ENCODE measurements around the gene PCNX2. TPM values are rescaled to one million over a fixed set of nuclear protein-coding genes. Genes with fewer than 3 reads are reported as not detected.

The PCNX2 gene
- total RNA-seq, 3 donors from 2014 or later, result 6.0 to 11.3 (median 8.5) TPM

DNA sequence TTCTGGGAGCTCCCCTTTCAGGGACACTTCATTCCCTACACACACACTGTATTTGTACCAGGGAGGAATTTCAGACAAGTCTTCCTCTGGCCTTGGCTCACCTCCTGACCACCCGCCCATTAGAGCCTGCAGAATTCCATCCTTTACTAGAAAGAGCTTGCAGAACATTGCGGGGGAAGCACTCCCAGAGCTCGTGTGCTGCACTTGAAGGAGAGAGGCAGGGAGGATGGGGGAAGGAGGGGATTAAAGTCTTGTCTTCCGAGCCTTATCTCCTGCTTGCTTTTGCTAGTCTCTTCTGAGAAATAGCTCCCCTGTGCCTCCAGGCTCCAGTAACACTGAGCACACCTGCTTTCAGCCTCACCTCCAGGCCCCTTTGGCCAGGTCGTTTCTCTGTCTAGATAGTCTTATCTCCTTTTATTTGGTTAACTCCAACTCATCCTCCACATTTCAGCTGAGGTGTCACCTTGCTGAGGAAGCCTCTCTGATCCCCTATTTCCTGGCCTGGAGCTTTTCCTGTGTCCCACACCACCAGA is 62.0 kb downstream of the PCNX2 start:
- intact Hi-C loops (cut with DNase I, micrococcal nuclease), result no loop called here
- no peak for ATAC-seq
- no peak for TF ChIP-seq CTCF (IDR thresholded peaks at IDR 0.05)
- no peak overlapping the region for H3K4me3 ChIP-seq
- no peaks in the 10 kb centered on the region for H3K4me1 ChIP-seq (ENCODE audit: low read depth)
- H3K9me3 ChIP-seq, result no peaks in the 10 kb centered on the region
- no peaks in the 10 kb centered on the region for H3K36me3 ChIP-seq (ENCODE audit: low read depth)
- no peak for DNase-seq

GRCh38 chr1:233230011-233230410 is 65.5 kb downstream of the PCNX2 start:
- TF ChIP-seq CTCF (IDR thresholded peaks at IDR 0.05), result no peak
- DNase-seq (no peak), ATAC-seq (no peak)
- Histone ChIP-seq H3K4me3 (no peak overlapping the region), H3K9me3 (no peaks in the 10 kb centered on the region), H3K36me3 (ENCODE audit: low read depth) (no peaks in the 10 kb centered on the region), H3K4me1 (ENCODE audit: low read depth) (no peaks in the 10 kb centered on the region)
- intact Hi-C loops (cut with DNase I, micrococcal nuclease), result no loop called here

GRCh38 chr1:233229288-233229687 is 66.2 kb downstream of the PCNX2 start:
- ATAC-seq (no peak), DNase-seq (no peak)
- intact Hi-C loops (cut with DNase I, micrococcal nuclease), result no loop called here
- no peak for TF ChIP-seq CTCF (IDR thresholded peaks at IDR 0.05)
- no peaks in the 10 kb centered on the region for H3K9me3 ChIP-seq
- H3K4me3 ChIP-seq, result no peak overlapping the region
- H3K4me1 ChIP-seq (ENCODE audit: low read depth), result no peaks in the 10 kb centered on the region
- no peaks in the 10 kb centered on the region for H3K36me3 ChIP-seq (ENCODE audit: low read depth)

DNA sequence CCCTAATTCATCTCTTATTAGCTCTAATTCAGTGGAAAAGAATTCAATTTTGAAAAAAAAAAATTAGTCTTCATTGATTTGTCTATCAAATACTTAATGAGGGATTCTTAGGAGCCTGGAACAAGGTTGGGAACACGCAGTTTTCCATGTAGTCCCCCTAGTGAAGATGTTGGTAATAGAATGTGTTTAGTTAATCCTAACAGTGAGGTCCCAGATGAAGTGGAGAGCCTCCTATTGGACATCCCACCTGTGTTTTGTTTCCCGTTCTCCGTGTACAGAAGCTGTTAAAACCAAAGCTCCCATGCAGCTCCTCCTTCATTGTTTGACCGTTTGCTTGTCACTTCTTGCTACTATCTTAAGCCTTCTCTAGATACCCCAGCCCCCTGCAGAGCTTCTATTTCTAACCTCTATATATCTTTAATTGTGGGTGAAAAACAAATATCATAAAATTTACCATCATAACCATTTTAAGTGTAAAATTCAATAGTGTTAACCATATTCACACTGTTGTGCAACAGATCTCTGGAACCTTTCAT is 67.5 kb downstream of the PCNX2 start:
- Histone ChIP-seq H3K4me3 (no peak overlapping the region), H3K9me3 (no peaks in the 10 kb centered on the region), H3K36me3 (ENCODE audit: low read depth) (no peaks in the 10 kb centered on the region), H3K4me1 (ENCODE audit: low read depth) (no peaks in the 10 kb centered on the region)
- ATAC-seq, result no peak
- no peak for DNase-seq
- intact Hi-C loops (cut with DNase I, micrococcal nuclease), result no loop called here
- TF ChIP-seq CTCF (IDR thresholded peaks at IDR 0.05), result no peak

DNA sequence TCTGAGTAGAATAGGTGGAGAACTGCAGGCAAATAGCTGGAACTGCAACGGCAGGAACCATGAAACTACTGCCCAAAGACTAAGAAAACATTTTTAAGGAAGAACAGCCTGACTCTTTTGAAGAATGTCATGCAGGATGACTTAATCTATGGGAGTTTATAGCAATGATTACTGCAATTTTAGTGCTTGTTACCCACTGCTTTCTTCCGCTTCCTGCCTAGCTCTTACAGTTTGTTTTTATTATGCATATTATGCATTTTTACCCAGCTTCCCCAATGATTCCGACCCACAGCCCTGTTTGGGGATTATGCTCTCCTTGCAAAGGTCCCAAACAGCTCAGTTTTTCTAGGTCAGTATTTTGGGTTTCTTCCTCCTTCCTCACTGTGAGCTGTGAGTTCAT is 71.2 kb downstream of the PCNX2 start:
- no peak for DNase-seq
- TF ChIP-seq CTCF (IDR thresholded peaks at IDR 0.05), result no peak
- intact Hi-C loops (cut with DNase I, micrococcal nuclease), result no loop called here
- H3K4me3 ChIP-seq, result no peak overlapping the region
- ATAC-seq, result no peak
- H3K9me3 ChIP-seq, result no peaks in the 10 kb centered on the region
- no peaks in the 10 kb centered on the region for H3K36me3 ChIP-seq (ENCODE audit: low read depth)
- H3K4me1 ChIP-seq (ENCODE audit: low read depth), result no peaks in the 10 kb centered on the region

GRCh38 chr1:233217832-233218231 is 77.7 kb downstream of the PCNX2 start:
- TF ChIP-seq CTCF (IDR thresholded peaks at IDR 0.05), result no peak
- ATAC-seq, result no peak
- H3K4me3 ChIP-seq, result no peak overlapping the region

More at GRCh38 chr1:233217832-233218231, 77.7 kb downstream of the PCNX2 start:
- intact Hi-C loops (cut with DNase I, micrococcal nuclease), result no loop called here
- Histone ChIP-seq H3K36me3 (ENCODE audit: low read depth) (no peaks in the 10 kb centered on the region), H3K9me3 (no peaks in the 10 kb centered on the region), H3K4me1 (ENCODE audit: low read depth) (no peaks in the 10 kb centered on the region)
- DNase-seq, result no peak
